Transverse colon (tissue), 4 donors: ENCODE results near the gene KCNK7. TPM values are rescaled to one million over a fixed set of nuclear protein-coding genes. Genes with fewer than 3 reads are reported as not detected.
A peak's percentile ranks its signal among the peaks of the same experiment; 100 is the strongest.

Source experiments
- DNase-seq: peaks from one replicate; pipeline ENCODE4 v3.0.0-alpha.2; 2019
- H3K27ac ChIP-seq, 4 donors: fragments of 200-600 bp; sonication (generic); 2 replicates each; pipeline ENCODE4 v1.5.1; 2016 to 2018; ENCODE audit warnings: inconsistent platforms in 4 of 4
- H3K27me3 ChIP-seq: fragments of 200-600 bp; sonication (generic); 2 replicates; pipeline ENCODE4 v1.5.1; 2017; ENCODE audit warnings: inconsistent platforms
- H3K36me3 ChIP-seq, 4 donors: fragments of 200-600 bp; sonication (generic); 2 replicates each; pipeline ENCODE4 v1.5.1; 2017 to 2019; ENCODE audit warnings: inconsistent platforms in 4 of 4
- H3K4me1 ChIP-seq, 4 donors: fragments of 200-600 bp; sonication (generic); 2 replicates each; pipeline ENCODE4 v1.5.1; 2017 to 2020; ENCODE audit warnings: inconsistent platforms in 4 of 4
- H3K4me3 ChIP-seq, 4 donors: fragments of 200-600 bp; sonication (generic); 1 replicate in 1 of 4; 2 replicates in 3 of 4; pipeline versions ENCODE4 v1.5.1 to v1.6.1; 2017 to 2019; ENCODE audit warnings: inconsistent platforms in 4 of 4
- H3K9me3 ChIP-seq, 2 donors: fragments of 200-600 bp; sonication (generic); 2 replicates each; pipeline ENCODE4 v1.5.1; 2017 to 2019; ENCODE audit warnings: inconsistent platforms in 2 of 2
- CTCF ChIP-seq, 5 experiments: fragments of 200-600 bp in 3 of 5; fragments of 450-650 bp in 2 of 5; sonication (generic) in 3 of 5; IDR thresholded peaks; 1 replicate in 2 of 5; 2 replicates in 3 of 5; pipeline ENCODE4 v1.5.1; 2016 to 2017; ENCODE audit warnings: antibody characterized with exemption in 5 of 5, inconsistent platforms in 3 of 5, mild to moderate bottlenecking in 2 of 5, moderate library complexity in 1 of 5
- EP300 ChIP-seq: sonication (generic); formaldehyde crosslinking; IDR thresholded peaks from one replicate; pipeline ENCODE4 v1.6.1; 2017; ENCODE audit warnings: antibody characterized with exemption, low read depth
- POLR2A ChIP-seq: fragments of 450-650 bp; IDR thresholded peaks from one replicate; pipeline ENCODE4 v1.6.1; 2016; ENCODE audit warnings: antibody characterized with exemption, mild to moderate bottlenecking, moderate library complexity
- POLR2AphosphoS5 ChIP-seq, 3 donors: sonication (generic); formaldehyde crosslinking; IDR thresholded peaks; one replicate each; pipeline ENCODE4 v1.6.1; 2016; ENCODE audit warnings: antibody characterized with exemption in 3 of 3
- WGBS, 2 donors: methylation state at CpG; one replicate each; pipeline ENCODE4 v1.1.5; 2018; ENCODE audit warnings: low coverage in 1 of 2; 5-methylcytosine and 5-hydroxymethylcytosine counted together
- in situ Hi-C, 4 donors: fragments of 200-750 bp; cut with MboI; loops; one replicate each; pipeline versions ENCODE4 v1.15.0 to v1.15.1; 2017; ENCODE audit warnings: low sequenced_read_pairs in 3 of 4, low pct_ligation_motif_present in 1 of 4, low pct_unique_long_range_greater_than_20kb in 1 of 4
- intact Hi-C: fragments of 100-400 bp; cut with DNase I; formaldehyde crosslinking; loops from one replicate; pipeline ENCODE4 v1.15.1; 2023; ENCODE audit warnings: low total_unique reads
- total RNA-seq, 4 donors: library from RNA; depleted of rRNA; stranded (reverse); fragments of >200 nt; gene quantifications; one replicate each; pipeline ENCODE4 v1.1.0, GENCODE V29; 2016

The KCNK7 gene
- total RNA-seq: 1 to 10 TPM in 1 of 4 donors, under 1 TPM in 1, not detected in 2; 0.27 to 1.6 TPM

DNA sequence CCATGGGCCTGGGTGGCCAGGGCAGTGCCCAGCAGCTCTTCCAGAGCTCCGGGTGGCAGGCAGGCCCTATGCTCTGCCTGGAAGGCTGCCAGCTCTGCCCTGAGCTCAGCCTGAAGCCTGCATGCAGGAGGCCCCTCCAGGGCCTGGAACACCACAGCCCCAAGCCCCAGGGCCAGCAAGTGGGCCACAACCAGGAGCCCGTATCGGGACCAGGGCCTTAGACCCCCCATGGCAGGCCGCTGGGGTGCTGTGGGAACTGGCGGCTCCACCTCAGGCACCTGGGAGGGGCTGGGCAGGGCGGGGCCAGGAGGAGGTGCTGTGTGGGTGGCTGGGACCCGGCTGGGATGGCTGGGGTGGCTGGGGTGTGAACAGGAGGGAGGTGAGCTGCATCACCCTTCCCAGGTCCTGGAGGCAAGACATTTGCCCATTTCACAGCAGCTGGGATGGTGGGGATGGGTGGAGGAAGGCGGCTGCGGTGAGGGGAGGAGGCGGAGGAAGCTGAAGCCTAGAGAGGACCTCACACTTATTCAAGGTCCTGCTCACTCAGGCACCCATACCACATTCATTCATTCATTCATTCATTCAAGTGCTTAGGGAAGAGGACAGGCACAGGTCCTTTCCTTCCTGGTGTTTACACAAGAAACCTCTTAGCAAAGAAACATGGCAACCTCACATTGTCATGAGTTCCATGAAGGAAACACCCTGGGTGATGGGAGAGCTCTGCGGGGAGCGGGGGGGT is at the start of gene KCNK7:
TSS of gene KCNK7 (minus strand) at position 258 of the 739 bp plus-strand sequence. CDS start at position 230, 28 bp downstream.
- no peak within 1 kb of the TSS for H3K4me3 ChIP-seq
- peaks cover 0 to 15% (median 5%) of the 10 kb centered on the region in 4 donors for H3K36me3 ChIP-seq
- no peaks in the 10 kb centered on the region for H3K27me3 ChIP-seq
- intact Hi-C loops: no loop called here
- no peak within 1 kb of the TSS for H3K27ac ChIP-seq
- WGBS, 2 donors: 48% methylated on average over 12 of the region's 12 CpGs; no CpG with 5 or more reads in 1 of the 2 donors
- TF ChIP-seq CTCF (IDR thresholded peaks at IDR 0.05) (no peak), POLR2A (no peak), EP300 (no peak), POLR2AphosphoS5 (IDR thresholded peaks at IDR 0.05) (no peak)
- no peaks in the 10 kb centered on the region for H3K9me3 ChIP-seq
- in situ Hi-C loops: no loop called here
- H3K4me1 ChIP-seq: peaks cover 0 to 26% (median 18%) of the 10 kb centered on the region in 4 donors
- peak; percentile 32 for DNase-seq

DNA sequence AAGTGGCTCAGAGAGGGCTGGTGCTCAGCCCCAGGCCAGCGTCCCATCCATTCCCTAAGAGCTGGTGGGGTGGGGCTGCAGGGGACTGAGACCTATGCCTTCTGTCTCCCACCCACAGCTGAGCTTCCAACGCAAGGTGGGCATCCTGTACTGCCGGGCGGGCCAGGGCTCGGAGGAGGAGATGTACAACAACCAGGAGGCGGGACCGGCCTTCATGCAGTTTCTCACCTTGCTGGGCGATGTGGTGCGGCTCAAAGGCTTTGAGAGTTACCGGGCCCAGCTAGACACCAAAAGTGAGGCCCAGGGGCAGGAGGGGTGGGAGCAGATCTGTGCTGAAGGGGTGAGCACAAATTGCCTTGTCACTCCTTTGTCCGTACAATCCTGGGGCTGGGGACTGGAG is 49.2 kb upstream of the KCNK7 start:
- Histone ChIP-seq H3K4me1 (peaks cover 0 to 11% (median 8%) of the 10 kb centered on the region in 4 donors), H3K27me3 (no peaks in the 10 kb centered on the region), H3K27ac (no peak overlapping the region), H3K36me3 (no peaks in the 10 kb centered on the region), H3K4me3 (no peak overlapping the region), H3K9me3 (no peaks in the 10 kb centered on the region)
- TF ChIP-seq POLR2A: no peak
- TF ChIP-seq CTCF (IDR thresholded peaks at IDR 0.05): no peak
- TF ChIP-seq POLR2AphosphoS5 (IDR thresholded peaks at IDR 0.05): no peak
- in situ Hi-C loops (no loop called here), intact Hi-C loops (no loop called here)
- no peak for DNase-seq
- WGBS, 2 donors: 88% methylated on average over 11 of the region's 11 CpGs; no CpG with 5 or more reads in 1 of the 2 donors

GRCh38 chr11:65643971-65644370 is 48.4 kb upstream of the KCNK7 start:
- H3K9me3 ChIP-seq: no peaks in the 10 kb centered on the region
- H3K4me1 ChIP-seq: peaks cover 2 to 20% (median 17%) of the 10 kb centered on the region in 4 donors
- WGBS, 2 donors: 60 to 65% methylated on average over 4 to 6 of the region's 6 CpGs
- intact Hi-C loops (no loop called here), in situ Hi-C loops (no loop called here)
- no peak for DNase-seq
- no peak overlapping the region for H3K27ac ChIP-seq
- H3K36me3 ChIP-seq: no peaks in the 10 kb centered on the region
- TF ChIP-seq POLR2AphosphoS5 (IDR thresholded peaks at IDR 0.05) (no peak), CTCF (IDR thresholded peaks at IDR 0.05) (no peak), POLR2A (no peak), EP300 (no peak)
- H3K27me3 ChIP-seq: no peaks in the 10 kb centered on the region
- no peak overlapping the region for H3K4me3 ChIP-seq

GRCh38 chr11:65642014-65642671 is 46.5 kb upstream of the KCNK7 start:
- Histone ChIP-seq H3K9me3 (no peaks in the 10 kb centered on the region), H3K27ac (peak overlapping the region in 1 of 4 donors; percentile 90), H3K36me3 (no peaks in the 10 kb centered on the region), H3K4me1 (peaks cover 9 to 36% (median 32%) of the 10 kb centered on the region in 4 donors), H3K4me3 (no peak overlapping the region), H3K27me3 (no peaks in the 10 kb centered on the region)
- intact Hi-C loops (no loop called here), in situ Hi-C loops (no loop called here)
- TF ChIP-seq POLR2AphosphoS5 (IDR thresholded peaks at IDR 0.05) (no peak), EP300 (no peak)
- DNase-seq: no peak
- 71% methylated on average over 46 of the region's 49 CpGs; no CpG with 5 or more reads in 1 of the 2 donors for WGBS, 2 donors
